ENCODE data around the gene B9D2. TPM values are rescaled to one million over a fixed set of nuclear protein-coding genes. Genes with fewer than 3 reads are reported as not detected.
"Not testable (repeated sequence)": the region's sequence is repeated elsewhere in the genome, so short reads cannot be mapped to it uniquely, and the experiment has no call there.

The B9D2 gene
- total RNA-seq = 1 to 10 TPM; 6.2 to 8.6 TPM
- long read RNA-seq, transcript B9D2-201 (4 exons, 1,027 nt) = major isoform, 5 of 7 reads
- long read RNA-seq, partial matches to known transcripts = 0 of 7 reads
- long read RNA-seq, other reads (novel, unspliced or antisense) = 2 of 7 reads

- intact Hi-C loops (cut with DNase I, micrococcal nuclease) = no loop called here
- DNase-seq (peak; percentile 99), ATAC-seq (peak; percentile 89)
Measured at GRCh38 chr19:41363753-41364523, at the start of gene B9D2. B9D2 (minus strand) TSS chr19:41364149; CDS start chr19:41363519, 630 bp downstream.

- ATAC-seq (no peak), DNase-seq (no peak)
- intact Hi-C loops (cut with DNase I, micrococcal nuclease) = no loop called here
Measured at GRCh38 chr19:41412953-41413352, 49.0 kb upstream of the B9D2 start.

GRCh38 chr19:41411968-41412265 lies 48.0 kb upstream of the B9D2 start:
- no peak for DNase-seq
- ATAC-seq = no peak
- intact Hi-C loops (cut with DNase I, micrococcal nuclease) = no loop called here

GRCh38 chr19:41411100-41411967 lies 47.4 kb upstream of the B9D2 start:
- ATAC-seq (no peak), DNase-seq (no peak)
- intact Hi-C loops (cut with DNase I, micrococcal nuclease) = no loop called here

GRCh38 chr19:41410336-41411054 lies 46.5 kb upstream of the B9D2 start:
- intact Hi-C loops (cut with DNase I, micrococcal nuclease) = no loop called here
- DNase-seq (no peak), ATAC-seq (no peak)

- DNase-seq (peak in 1 of 2 donors; percentile 28), ATAC-seq (peak; percentile 79)
Measured at GRCh38 chr19:41409288-41409687, 45.3 kb upstream of the B9D2 start.

GRCh38 chr19:41408846-41409245 lies 44.9 kb upstream of the B9D2 start:
- DNase-seq; intact Hi-C loops (cut with DNase I, micrococcal nuclease); ATAC-seq: not testable (repeated sequence)

More at GRCh38 chr19:41409288-41409687, 45.3 kb upstream of the B9D2 start:
- intact Hi-C loops (cut with DNase I, micrococcal nuclease) = no loop called here

GRCh38 chr19:41408256-41408655 lies 44.3 kb upstream of the B9D2 start:
- ATAC-seq (peak; percentile 74), DNase-seq (no peak)
- intact Hi-C loops (cut with DNase I, micrococcal nuclease) = no loop called here

- DNase-seq = peak in 1 of 2 donors; percentile 32
- peak; percentile 69 for ATAC-seq
- intact Hi-C loops (cut with DNase I, micrococcal nuclease) = no loop called here
Measured at GRCh38 chr19:41407271-41407670, 43.3 kb upstream of the B9D2 start.

GRCh38 chr19:41405776-41406175 lies 41.8 kb upstream of the B9D2 start:
- ATAC-seq = no peak
- intact Hi-C loops (cut with DNase I, micrococcal nuclease) = no loop called here
- no peak for DNase-seq

GRCh38 chr19:41403181-41403970 lies 39.4 kb upstream of the B9D2 start:
- DNase-seq (no peak), ATAC-seq (no peak)
- intact Hi-C loops (cut with DNase I, micrococcal nuclease) = no loop called here

GRCh38 chr19:41402010-41402409 lies 38.1 kb upstream of the B9D2 start:
- DNase-seq = no peak
- ATAC-seq = no peak
- intact Hi-C loops (cut with DNase I, micrococcal nuclease) = no loop called here

- intact Hi-C loops (cut with DNase I, micrococcal nuclease) = no loop called here
- DNase-seq = no peak
- ATAC-seq = no peak
Measured at GRCh38 chr19:41401483-41401882, 37.5 kb upstream of the B9D2 start.

- intact Hi-C loops (cut with DNase I, micrococcal nuclease) = no loop called here
- no peak for ATAC-seq
- DNase-seq = no peak
Measured at GRCh38 chr19:41399525-41399924, 35.6 kb upstream of the B9D2 start.

- ATAC-seq (no peak), DNase-seq (no peak)
- intact Hi-C loops (cut with DNase I, micrococcal nuclease) = no loop called here
Measured at GRCh38 chr19:41399091-41399490, 35.1 kb upstream of the B9D2 start.

GRCh38 chr19:41398598-41398997 lies 34.6 kb upstream of the B9D2 start:
- ATAC-seq (no peak), DNase-seq (no peak)
- intact Hi-C loops (cut with DNase I, micrococcal nuclease) = no loop called here

GRCh38 chr19:41398050-41398418 lies 34.1 kb upstream of the B9D2 start:
- intact Hi-C loops (cut with DNase I, micrococcal nuclease) = no loop called here
- no peak for DNase-seq
- ATAC-seq = no peak

Measured in left colon (tissue), 2 donors.